ENCODE measurements around the gene LRRC38.
"Not testable (repeated sequence)": the region's sequence is repeated elsewhere in the genome, so short reads cannot be mapped to it uniquely, and the experiment has no call there.

The LRRC38 gene

GRCh38 chr1:13513895-13514546, at the start of gene LRRC38:
TSS of gene LRRC38 (minus strand) at chr1:13514003. CDS start at chr1:13513593, 410 bp downstream.
- no peak for DNase-seq (ENCODE audit: low read depth)

GRCh38 chr1:13562981-13563380, 49.2 kb upstream of the LRRC38 start:
- not testable (repeated sequence) for DNase-seq (ENCODE audit: low read depth)

GRCh38 chr1:13560541-13560940, 46.7 kb upstream of the LRRC38 start:
- DNase-seq (ENCODE audit: low read depth), result no peak

GRCh38 chr1:13556224-13556764, 42.5 kb upstream of the LRRC38 start:
- DNase-seq (ENCODE audit: low read depth), result no peak

GRCh38 chr1:13554798-13555197, 41.0 kb upstream of the LRRC38 start:
- DNase-seq (ENCODE audit: low read depth), result no peak

GRCh38 chr1:13550663-13551062, 36.9 kb upstream of the LRRC38 start:
- peak; percentile 76 for DNase-seq (ENCODE audit: low read depth)

GRCh38 chr1:13549521-13549920, 35.7 kb upstream of the LRRC38 start:
- DNase-seq (ENCODE audit: low read depth), result no peak

GRCh38 chr1:13549021-13549420, 35.2 kb upstream of the LRRC38 start:
- no peak for DNase-seq (ENCODE audit: low read depth)

GRCh38 chr1:13548281-13548680, 34.5 kb upstream of the LRRC38 start:
- DNase-seq (ENCODE audit: low read depth), result no peak

GRCh38 chr1:13546791-13547190, 33.0 kb upstream of the LRRC38 start:
- DNase-seq (ENCODE audit: low read depth), result no peak

GRCh38 chr1:13544221-13544556, 30.4 kb upstream of the LRRC38 start:
- DNase-seq (ENCODE audit: low read depth), result no peak

- DNase-seq (ENCODE audit: low read depth), result no peak
Observed at GRCh38 chr1:13543451-13544220, 29.8 kb upstream of the LRRC38 start.

- DNase-seq (ENCODE audit: low read depth), result no peak
Observed at GRCh38 chr1:13541435-13542215, 27.8 kb upstream of the LRRC38 start.

- DNase-seq (ENCODE audit: low read depth), result no peak
Observed at GRCh38 chr1:13540866-13541265, 27.1 kb upstream of the LRRC38 start.

- DNase-seq (ENCODE audit: low read depth), result no peak
Observed at GRCh38 chr1:13539683-13540082, 25.9 kb upstream of the LRRC38 start.

GRCh38 chr1:13538832-13539231, 25.0 kb upstream of the LRRC38 start:
- no peak for DNase-seq (ENCODE audit: low read depth)

- DNase-seq (ENCODE audit: low read depth), result no peak
Observed at GRCh38 chr1:13536571-13536970, 22.8 kb upstream of the LRRC38 start.

GRCh38 chr1:13535227-13535626, 21.4 kb upstream of the LRRC38 start:
- DNase-seq (ENCODE audit: low read depth), result no peak

- no peak for DNase-seq (ENCODE audit: low read depth)
Observed at GRCh38 chr1:13528320-13528719, 14.5 kb upstream of the LRRC38 start.

- DNase-seq (ENCODE audit: low read depth), result no peak
Observed at GRCh38 chr1:13523780-13524477, 10.1 kb upstream of the LRRC38 start.

GRCh38 chr1:13520985-13521384, 7.2 kb upstream of the LRRC38 start:
- DNase-seq (ENCODE audit: low read depth), result no peak

GRCh38 chr1:13517193-13517812, 3.5 kb upstream of the LRRC38 start:
- no peak for DNase-seq (ENCODE audit: low read depth)

Measured in amniotic epithelial cell (primary cell).